Pancreas (tissue), 10 donors: ENCODE results near the gene RBMS3. TPM values are rescaled to one million over a fixed set of nuclear protein-coding genes. Genes with fewer than 3 reads are reported as not detected.

Experiments
- ATAC-seq, 4 donors: fragments of 200-7000 bp; cut with Tn5 transposase; one replicate each; pipeline versions ENCODE4 v1.8.0 to v1.9.1; 2020; ENCODE audit warnings: mild to moderate bottlenecking in 4 of 4, moderate library complexity in 4 of 4
- DNase-seq, 6 donors: peaks; one replicate each; pipeline ENCODE4 v3.0.0-alpha.2; 2020
- FAIRE-seq: peaks from 2 replicates; lab custom pipeline; 2012; peaks lifted over from hg19 to GRCh38; lab: Jason Lieb, UNC
- H3K27ac ChIP-seq, 4 donors: fragments of 200-600 bp; sonication (generic); 1 replicate in 3 of 4; 2 replicates in 1 of 4; pipeline versions ENCODE4 v1.5.0 to v1.8.0; 2020
- H3K27me3 ChIP-seq, 4 donors: fragments of 200-600 bp; one replicate each; pipeline ENCODE4 v1.8.0; 2021
- H3K36me3 ChIP-seq, 3 donors: fragments of 200-600 bp; sonication (generic) in 1 of 3; one replicate each; pipeline versions ENCODE4 v1.5.0 to v1.8.0; 2020 to 2021
- H3K4me1 ChIP-seq, 3 donors: fragments of 200-600 bp; one replicate each; pipeline ENCODE4 v1.8.0; 2021
- H3K4me3 ChIP-seq, 4 donors: fragments of 200-600 bp; sonication (generic) in 2 of 4; one replicate each; pipeline versions ENCODE4 v1.5.0 to v1.8.0; 2020 to 2021
- H3K9me3 ChIP-seq, 4 donors: fragments of 200-600 bp; one replicate each; pipeline ENCODE4 v1.8.0; 2021
- WGBS, 2 donors: extraction: QIAGEN DNeasy Blood & Tissue Kit; methylation state at CpG; one replicate each; pipeline ENCODE4 v1.1.7; 2013; 5-methylcytosine and 5-hydroxymethylcytosine counted together
- intact Hi-C, 3 donors: fragments of 100-400 bp; cut with DNase I; formaldehyde crosslinking; loops; one replicate each; pipeline versions ENCODE4 v1.11.1 to v1.14.2; 2022
- polyA plus RNA-seq, 2 donors: library from polyadenylated mRNA; stranded (reverse); fragments of 200-250 nt; gene quantifications; one replicate each; pipeline ENCODE4 v1.2.3, GENCODE V29; 2013
- total RNA-seq, 6 donors: library from RNA; stranded (reverse); fragmentation: NEBNext Ultra II Directional in 4 of 6; extraction: Animal tissue kit (Norgen Biotek cat#: 25700) in 4 of 6; gene quantifications; one replicate each; pipeline versions ENCODE4 v1.2.1 to v1.2.4, GENCODE V29; 2021 to 2023
- TF ChIP-seq, protein P1 (sequence below), 4 donors: fragments of 200-600 bp; sonication (generic) in 3 of 4; IDR thresholded peaks; one replicate each; pipeline versions ENCODE4 v1.5.0 to v1.8.0; 2021; ENCODE audit warnings: antibody characterized with exemption in 4 of 4
- donor health status: healthy with polysubstance abuse.
- donor health status: DM: no; HTN: no; CAD: no; lungs with moderate emphysema.
- donor health status: DM: no; HTN: no; CAD: no.
- donor health status: control.
- donor health status: control.
- donor health status: Bipolar disorder and iron deficiency.
- donor health status: DM: yes; HTN: yes; CAD: no.
- donor health status: DM: no; HTN: no; CAD: no.
- donor health status: DM: no; HTN: no; CAD: no.
- donor health status: DM: yes; HTN: yes; CAD: no.

The RBMS3 gene
- total and polyA plus RNA-seq, 8 donors: 4.0 to 10.0 (median 6.6) TPM

DNA sequence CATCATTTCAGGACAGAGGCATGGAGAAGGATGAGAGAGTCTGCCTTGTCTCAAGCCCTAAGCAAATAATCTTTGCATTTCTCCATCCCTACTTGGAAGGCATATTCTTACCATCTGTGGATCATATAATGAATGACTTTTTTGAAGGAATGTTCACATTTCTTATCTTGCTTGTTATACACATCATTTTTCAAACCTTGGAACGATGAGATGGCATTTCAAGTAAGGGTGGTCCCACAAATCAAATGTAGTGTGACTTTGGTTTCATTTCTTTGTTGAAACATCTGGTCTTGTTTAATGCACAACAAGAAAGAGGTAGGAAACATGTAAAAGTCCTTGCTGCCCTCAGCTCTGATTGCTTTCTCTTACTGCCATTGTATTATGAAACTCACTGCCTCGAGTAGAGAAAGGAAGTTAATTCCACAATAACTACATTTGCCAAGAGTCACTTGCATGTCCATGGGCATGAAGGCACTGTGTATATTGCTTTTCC is 32.1 kb downstream of the RBMS3 start:
- Histone ChIP-seq H3K4me3 (no peak overlapping the region), H3K27ac (no peak overlapping the region), H3K9me3 (no peaks in the 10 kb centered on the region), H3K36me3 (no peaks in the 10 kb centered on the region), H3K27me3 (no peaks in the 10 kb centered on the region), H3K4me1 (peaks cover 0 to 3% (median 0%) of the 10 kb centered on the region in 3 donors)
- 36 to 44% methylated on average over 2 of the region's 2 CpGs for WGBS, 2 donors
- FAIRE-seq: no peak
- TF ChIP-seq, protein P1, sequence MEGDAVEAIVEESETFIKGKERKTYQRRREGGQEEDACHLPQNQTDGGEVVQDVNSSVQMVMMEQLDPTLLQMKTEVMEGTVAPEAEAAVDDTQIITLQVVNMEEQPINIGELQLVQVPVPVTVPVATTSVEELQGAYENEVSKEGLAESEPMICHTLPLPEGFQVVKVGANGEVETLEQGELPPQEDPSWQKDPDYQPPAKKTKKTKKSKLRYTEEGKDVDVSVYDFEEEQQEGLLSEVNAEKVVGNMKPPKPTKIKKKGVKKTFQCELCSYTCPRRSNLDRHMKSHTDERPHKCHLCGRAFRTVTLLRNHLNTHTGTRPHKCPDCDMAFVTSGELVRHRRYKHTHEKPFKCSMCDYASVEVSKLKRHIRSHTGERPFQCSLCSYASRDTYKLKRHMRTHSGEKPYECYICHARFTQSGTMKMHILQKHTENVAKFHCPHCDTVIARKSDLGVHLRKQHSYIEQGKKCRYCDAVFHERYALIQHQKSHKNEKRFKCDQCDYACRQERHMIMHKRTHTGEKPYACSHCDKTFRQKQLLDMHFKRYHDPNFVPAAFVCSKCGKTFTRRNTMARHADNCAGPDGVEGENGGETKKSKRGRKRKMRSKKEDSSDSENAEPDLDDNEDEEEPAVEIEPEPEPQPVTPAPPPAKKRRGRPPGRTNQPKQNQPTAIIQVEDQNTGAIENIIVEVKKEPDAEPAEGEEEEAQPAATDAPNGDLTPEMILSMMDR (IDR thresholded peaks at IDR 0.05): no peak
- no peak for ATAC-seq
- intact Hi-C loops: no loop called here
- no peak for DNase-seq

DNA sequence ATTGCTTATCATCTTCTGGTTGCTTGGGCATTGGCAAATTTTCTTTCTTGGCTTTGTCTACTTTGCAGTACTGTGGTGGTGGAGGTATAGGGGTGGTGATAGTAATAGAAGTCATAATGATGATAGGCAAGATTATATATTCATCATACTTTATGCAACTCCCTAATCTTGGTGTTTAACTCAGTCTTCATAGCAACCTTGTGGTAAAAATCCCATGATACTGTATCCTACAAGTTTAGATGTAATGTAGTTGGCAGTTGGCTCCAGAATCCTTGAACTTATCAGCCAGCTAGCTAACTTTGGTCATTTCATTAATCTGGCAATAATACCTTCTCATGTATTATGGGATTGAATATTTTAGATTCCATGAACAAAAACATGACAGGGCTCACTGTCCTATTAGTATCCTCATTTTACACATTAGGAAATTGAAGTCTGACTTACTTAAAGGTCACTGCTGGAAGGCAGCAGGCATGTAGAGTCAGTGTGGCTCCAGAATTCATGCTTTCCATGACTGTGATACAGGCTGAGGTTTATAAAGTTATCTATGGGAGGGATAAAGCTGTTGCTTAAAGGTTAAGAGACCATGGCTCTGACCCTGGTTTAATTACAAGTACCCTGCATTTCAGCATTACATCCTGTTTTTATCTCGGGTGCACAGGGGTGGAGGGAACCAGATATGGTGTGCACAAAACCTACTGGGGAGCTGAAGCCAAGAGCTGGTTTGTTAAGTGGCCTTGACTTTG is 33.3 kb downstream of the RBMS3 start:
- no peak for ATAC-seq
- no peaks in the 10 kb centered on the region for H3K9me3 ChIP-seq
- 29 to 43% methylated on average over 1 of the region's 1 CpG for WGBS, 2 donors
- peaks cover 0 to 3% (median 0%) of the 10 kb centered on the region in 3 donors for H3K4me1 ChIP-seq
- no peaks in the 10 kb centered on the region for H3K36me3 ChIP-seq
- FAIRE-seq: no peak
- no peak overlapping the region for H3K4me3 ChIP-seq
- no peak overlapping the region for H3K27ac ChIP-seq
- DNase-seq: no peak
- H3K27me3 ChIP-seq: no peaks in the 10 kb centered on the region
- intact Hi-C loops: no loop called here
- TF ChIP-seq, protein P1 (IDR thresholded peaks at IDR 0.05): no peak

DNA sequence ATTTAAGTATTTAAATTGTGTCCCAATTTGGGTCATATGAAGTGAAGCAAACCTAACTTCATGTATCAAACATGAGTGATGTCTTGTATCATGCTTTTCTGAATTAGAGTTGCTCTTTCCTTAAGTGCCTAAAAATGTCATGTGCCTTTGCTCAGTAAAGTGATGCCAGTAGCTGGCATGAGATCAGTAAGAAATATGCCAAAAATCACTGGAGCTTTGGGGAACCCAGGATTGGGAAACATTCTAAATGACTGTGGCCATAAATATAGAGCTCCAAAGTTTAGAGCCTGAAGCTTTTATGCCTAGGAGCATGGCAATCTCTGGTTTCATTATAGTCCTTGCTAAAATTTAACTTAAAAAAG is 33.8 kb downstream of the RBMS3 start:
- intact Hi-C loops: no loop called here
- Histone ChIP-seq H3K27me3 (no peaks in the 10 kb centered on the region), H3K4me1 (peaks cover 0 to 3% (median 0%) of the 10 kb centered on the region in 3 donors), H3K9me3 (no peaks in the 10 kb centered on the region), H3K36me3 (no peaks in the 10 kb centered on the region), H3K4me3 (no peak overlapping the region), H3K27ac (no peak overlapping the region)
- FAIRE-seq: no peak
- TF ChIP-seq, protein P1 (IDR thresholded peaks at IDR 0.05): no peak
- no peak for ATAC-seq
- no peak for DNase-seq

DNA sequence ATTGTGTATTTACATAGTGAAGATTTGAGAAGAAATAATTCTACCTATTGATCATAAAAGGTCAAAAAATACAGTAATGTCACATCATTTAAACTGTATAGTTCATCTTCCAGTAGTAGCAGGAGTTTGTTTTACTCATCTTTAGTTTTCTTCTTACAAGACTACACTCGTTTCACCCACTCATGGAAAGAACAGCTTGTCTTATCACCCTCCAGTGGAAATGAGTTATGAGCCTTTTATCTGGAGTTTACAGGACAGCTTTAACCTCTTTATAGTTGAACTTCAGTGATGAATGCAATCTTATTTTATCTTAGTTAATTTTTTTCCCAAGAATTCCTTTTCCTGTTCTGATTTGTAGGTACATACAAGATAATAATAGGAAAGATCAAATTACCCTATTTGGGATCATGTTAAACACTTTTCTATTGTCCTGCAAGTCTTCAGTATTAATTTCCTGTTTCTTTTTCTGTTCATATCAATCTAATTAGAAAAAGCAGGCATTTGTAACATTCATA is 36.8 kb downstream of the RBMS3 start:
- intact Hi-C loops: no loop called here
- peaks cover 0 to 7% (median 0%) of the 10 kb centered on the region in 3 donors for H3K4me1 ChIP-seq
- 7 to 8% methylated on average over 1 of the region's 1 CpG for WGBS, 2 donors

More for the DNA sequence above, 36.8 kb downstream of the RBMS3 start:
- ATAC-seq (no peak), FAIRE-seq (no peak), DNase-seq (no peak)
- TF ChIP-seq, protein P1 (IDR thresholded peaks at IDR 0.05): no peak
- no peaks in the 10 kb centered on the region for H3K9me3 ChIP-seq
- no peak overlapping the region for H3K27ac ChIP-seq
- H3K4me3 ChIP-seq: no peak overlapping the region
- no peaks in the 10 kb centered on the region for H3K36me3 ChIP-seq
- H3K27me3 ChIP-seq: no peaks in the 10 kb centered on the region
